Measurements from ENCODE around the gene CYFIP2.

GRCh38 chr5:157370967-157371366, 105.0 kb downstream of the CYFIP2 start:
- TF ChIP-seq POLR2A (IDR thresholded peaks at IDR 0.05) (no peak), CTCF (IDR thresholded peaks at IDR 0.05) (no peak)

All from adrenal gland (tissue), 5 donors.